ENCODE measurements around the gene HNMT. TPM values are rescaled to one million over a fixed set of nuclear protein-coding genes. Genes with fewer than 3 reads are reported as not detected.

The HNMT gene
- total RNA-seq, 2 experiments from 2014 or later, result 0.78 TPM; not detected in 1

DNA sequence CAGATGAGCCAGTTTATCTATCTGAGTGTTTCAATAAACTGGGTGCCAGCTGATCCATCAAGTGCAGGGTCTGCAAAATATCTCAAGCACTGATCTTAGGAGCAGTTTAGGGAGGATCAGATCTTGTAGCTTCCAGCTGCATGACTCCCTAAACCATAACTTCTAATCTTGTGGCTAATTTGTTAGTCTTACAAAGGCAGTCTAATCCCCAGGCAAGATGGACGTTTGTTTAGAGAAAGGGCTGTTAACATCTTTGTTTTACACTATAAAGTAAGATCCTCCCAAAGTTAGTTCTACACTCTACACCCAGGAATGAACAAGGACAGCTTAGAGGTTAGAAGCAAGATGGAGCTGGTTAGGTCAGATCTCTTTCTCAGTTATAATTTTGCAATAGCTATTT is 28.7 kb upstream of the HNMT start:
- Mint-ChIP-seq H3K27me3 (peaks cover 5% of the 10 kb centered on the region), H3K4me1 (ENCODE audit: low read depth) (no peaks in the 10 kb centered on the region), H3K27ac (no peak overlapping the region), H3K9me3 (peaks cover 6% of the 10 kb centered on the region), H3K4me3 (no peak overlapping the region), H3K36me3 (ENCODE audit: low read depth) (no peaks in the 10 kb centered on the region)
- CTCF ChIA-PET, result no interaction called here
- Histone ChIP-seq H3K27me3 (ENCODE audit: control insufficient read depth in 1 of 2, insufficient read depth in 2 of 2, low read length in 2 of 2) (no peaks in the 10 kb centered on the region), H3K4me1 (ENCODE audit: insufficient read depth, low read length) (no peaks in the 10 kb centered on the region), H3K9me3 (ENCODE audit: control insufficient read depth in 1 of 2, insufficient read depth in 1 of 2, low read length in 2 of 2) (no peaks in the 10 kb centered on the region), H3K27ac (ENCODE audit: low read depth in 1 of 2, low read length in 2 of 2) (no peak overlapping the region), H3K4me3 (ENCODE audit: low read length) (no peak overlapping the region), H3K36me3 (ENCODE audit: insufficient read depth, low read length) (no peaks in the 10 kb centered on the region)
- TF ChIP-seq, protein P1, sequence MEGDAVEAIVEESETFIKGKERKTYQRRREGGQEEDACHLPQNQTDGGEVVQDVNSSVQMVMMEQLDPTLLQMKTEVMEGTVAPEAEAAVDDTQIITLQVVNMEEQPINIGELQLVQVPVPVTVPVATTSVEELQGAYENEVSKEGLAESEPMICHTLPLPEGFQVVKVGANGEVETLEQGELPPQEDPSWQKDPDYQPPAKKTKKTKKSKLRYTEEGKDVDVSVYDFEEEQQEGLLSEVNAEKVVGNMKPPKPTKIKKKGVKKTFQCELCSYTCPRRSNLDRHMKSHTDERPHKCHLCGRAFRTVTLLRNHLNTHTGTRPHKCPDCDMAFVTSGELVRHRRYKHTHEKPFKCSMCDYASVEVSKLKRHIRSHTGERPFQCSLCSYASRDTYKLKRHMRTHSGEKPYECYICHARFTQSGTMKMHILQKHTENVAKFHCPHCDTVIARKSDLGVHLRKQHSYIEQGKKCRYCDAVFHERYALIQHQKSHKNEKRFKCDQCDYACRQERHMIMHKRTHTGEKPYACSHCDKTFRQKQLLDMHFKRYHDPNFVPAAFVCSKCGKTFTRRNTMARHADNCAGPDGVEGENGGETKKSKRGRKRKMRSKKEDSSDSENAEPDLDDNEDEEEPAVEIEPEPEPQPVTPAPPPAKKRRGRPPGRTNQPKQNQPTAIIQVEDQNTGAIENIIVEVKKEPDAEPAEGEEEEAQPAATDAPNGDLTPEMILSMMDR (IDR thresholded peaks at IDR 0.05), result no peak
- DNase-seq (no peak), ATAC-seq (ENCODE audit: poor library complexity) (no peak)
- POLR2A ChIA-PET, result no interaction called here
- intact Hi-C loops (cut with DNase I, micrococcal nuclease), result no loop called here

DNA sequence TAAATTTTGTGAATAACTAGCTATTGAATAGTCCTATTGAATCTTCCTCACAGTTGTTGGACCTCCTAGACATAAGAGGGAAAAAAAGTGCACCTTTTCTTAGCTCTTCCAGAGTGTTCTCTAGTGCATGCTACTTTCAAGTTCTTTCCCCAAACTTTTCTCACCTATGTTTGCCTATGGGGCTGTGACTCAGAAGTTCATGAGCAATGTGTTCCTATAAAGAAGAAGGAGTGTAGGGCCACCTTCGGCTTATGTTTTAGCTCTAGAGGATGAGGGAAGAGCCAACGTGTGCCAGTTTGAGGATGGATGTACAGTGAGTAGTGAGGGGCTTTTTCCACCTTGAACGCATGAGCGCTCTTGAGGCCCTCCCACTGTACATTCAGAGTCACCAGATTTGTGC is 27.0 kb upstream of the HNMT start:
- H3K4me3 ChIP-seq (ENCODE audit: low read length), result no peak overlapping the region
- no peak for DNase-seq
- ATAC-seq (ENCODE audit: poor library complexity), result no peak
- POLR2A ChIA-PET, result no interaction called here
- no peaks in the 10 kb centered on the region for H3K9me3 ChIP-seq (ENCODE audit: control insufficient read depth in 1 of 2, insufficient read depth in 1 of 2, low read length in 2 of 2)
- Mint-ChIP-seq H3K27me3 (peaks cover 5% of the 10 kb centered on the region), H3K27ac (no peak overlapping the region), H3K4me1 (ENCODE audit: low read depth) (no peaks in the 10 kb centered on the region), H3K4me3 (no peak overlapping the region), H3K9me3 (peaks cover 6% of the 10 kb centered on the region), H3K36me3 (ENCODE audit: low read depth) (no peaks in the 10 kb centered on the region)
- no peaks in the 10 kb centered on the region for H3K36me3 ChIP-seq (ENCODE audit: insufficient read depth, low read length)
- H3K27me3 ChIP-seq (ENCODE audit: control insufficient read depth in 1 of 2, insufficient read depth in 2 of 2, low read length in 2 of 2), result no peaks in the 10 kb centered on the region
- intact Hi-C loops (cut with DNase I, micrococcal nuclease), result no loop called here
- H3K27ac ChIP-seq (ENCODE audit: low read depth in 1 of 2, low read length in 2 of 2), result no peak overlapping the region
- TF ChIP-seq, protein P1 (IDR thresholded peaks at IDR 0.05), result no peak
- CTCF ChIA-PET, result no interaction called here
- H3K4me1 ChIP-seq (ENCODE audit: insufficient read depth, low read length), result no peaks in the 10 kb centered on the region

DNA sequence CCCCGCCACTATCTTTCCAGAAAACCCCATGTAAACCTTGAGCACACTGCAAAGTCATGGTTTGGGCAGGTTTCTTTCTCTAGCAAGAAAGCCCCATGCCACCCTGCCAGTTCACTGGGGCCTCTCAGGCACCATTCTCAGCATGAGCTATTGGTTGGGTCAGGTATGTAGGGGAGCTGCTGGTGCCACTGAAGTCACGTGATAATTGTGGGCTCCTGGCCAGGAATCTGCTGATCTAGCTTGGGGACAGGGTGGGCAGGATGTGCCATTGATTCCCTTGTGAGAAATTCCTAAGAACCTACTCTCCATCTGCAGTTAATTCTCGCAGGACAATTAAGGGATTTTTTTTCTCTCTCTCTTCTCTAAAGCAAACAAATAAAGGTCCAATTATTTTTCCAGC is 26.5 kb upstream of the HNMT start:
- ChIA-PET CTCF (no interaction called here), POLR2A (no interaction called here)
- no peaks in the 10 kb centered on the region for H3K4me1 Mint-ChIP-seq (ENCODE audit: low read depth)
- peaks cover 6% of the 10 kb centered on the region for H3K9me3 Mint-ChIP-seq
- Histone ChIP-seq H3K4me1 (ENCODE audit: insufficient read depth, low read length) (no peaks in the 10 kb centered on the region), H3K27ac (ENCODE audit: low read depth in 1 of 2, low read length in 2 of 2) (no peak overlapping the region), H3K27me3 (ENCODE audit: control insufficient read depth in 1 of 2, insufficient read depth in 2 of 2, low read length in 2 of 2) (no peaks in the 10 kb centered on the region), H3K36me3 (ENCODE audit: insufficient read depth, low read length) (no peaks in the 10 kb centered on the region), H3K9me3 (ENCODE audit: control insufficient read depth in 1 of 2, insufficient read depth in 1 of 2, low read length in 2 of 2) (no peaks in the 10 kb centered on the region), H3K4me3 (ENCODE audit: low read length) (no peak overlapping the region)
- intact Hi-C loops (cut with DNase I, micrococcal nuclease), result no loop called here
- H3K36me3 Mint-ChIP-seq (ENCODE audit: low read depth), result no peaks in the 10 kb centered on the region
- ATAC-seq (ENCODE audit: poor library complexity), result no peak
- H3K4me3 Mint-ChIP-seq, result no peak overlapping the region
- TF ChIP-seq, protein P1 (IDR thresholded peaks at IDR 0.05), result no peak
- peaks cover 5% of the 10 kb centered on the region for H3K27me3 Mint-ChIP-seq
- DNase-seq, result no peak
- H3K27ac Mint-ChIP-seq, result no peak overlapping the region
